Smooth muscle cell (in vitro differentiated cells): Measurements from ENCODE around the gene WDFY2. TPM values are rescaled to one million over a fixed set of nuclear protein-coding genes. Genes with fewer than 3 reads are reported as not detected.

Experiments used
- DNase-seq: peaks from one replicate; lab custom pipeline; 2025; ENCODE audit not compliant: unreplicated experiment; lab: John Stamatoyannopoulos, UW
- H2AFZ ChIP-seq: fragments of 200-600 bp; sonication (generic); 2 replicates; pipeline ENCODE4 v1.6.0; 2016; ENCODE audit warnings: antibody characterized with exemption, low read depth, mild to moderate bottlenecking
- H3F3A ChIP-seq: fragments of 200-600 bp; sonication (generic); 2 replicates; pipeline ENCODE4 v1.6.0; 2017; ENCODE audit warnings: antibody characterized with exemption, low read depth
- H3K27ac ChIP-seq: fragments of 200-600 bp; sonication (generic); 2 replicates; pipeline ENCODE4 v1.5.1; 2016; ENCODE audit warnings: low read depth, mild to moderate bottlenecking
- H3K27me3 ChIP-seq: fragments of 200-600 bp; sonication (generic); 2 replicates; pipeline ENCODE4 v1.6.1; 2016; ENCODE audit warnings: low read depth, mild to moderate bottlenecking
- H3K36me3 ChIP-seq: fragments of 200-600 bp; sonication (generic); 2 replicates; pipeline ENCODE4 v1.5.1; 2016; ENCODE audit warnings: low read depth
- H3K4me1 ChIP-seq: fragments of 200-600 bp; sonication (generic); 2 replicates; pipeline ENCODE4 v1.5.1; 2016; ENCODE audit warnings: low read depth
- H3K4me2 ChIP-seq: fragments of 200-600 bp; sonication (generic); 2 replicates; pipeline ENCODE4 v1.6.0; 2016; ENCODE audit warnings: mild to moderate bottlenecking
- H3K4me3 ChIP-seq: fragments of 200-600 bp; sonication (generic); 2 replicates; pipeline ENCODE4 v1.5.1; 2016; ENCODE audit warnings: mild to moderate bottlenecking
- H3K79me2 ChIP-seq: fragments of 200-600 bp; sonication (generic); 2 replicates; pipeline ENCODE4 v1.6.0; 2016; ENCODE audit warnings: low read depth, mild to moderate bottlenecking
- H3K9ac ChIP-seq: fragments of 200-600 bp; sonication (generic); 2 replicates; pipeline ENCODE4 v1.6.0; 2016; ENCODE audit warnings: low read depth
- H3K9me3 ChIP-seq: fragments of 200-600 bp; sonication (generic); replicated peaks from 2 replicates; pipeline ENCODE4 v1.5.1; 2016; ENCODE audit warnings: low read depth
- H4K20me1 ChIP-seq: fragments of 200-600 bp; sonication (generic); 2 replicates; pipeline ENCODE4 v1.6.0; 2016; ENCODE audit warnings: low read depth
- WGBS: methylation state at CpG from one replicate; pipeline ENCODE4 v1.1.7; 2016; ENCODE audit warnings: low lambda C conversion rate; 5-methylcytosine and 5-hydroxymethylcytosine counted together
- polyA plus RNA-seq: library from polyadenylated mRNA; unstranded; fragments of >200 nt; fragmentation: Nextera tagmentation; extraction: Ambion mirVana; gene quantifications from 2 replicates; pipeline ENCODE4 v1.2.1, GENCODE V29; 2016
- total RNA-seq: library from RNA; depleted of rRNA; stranded (reverse); fragments of >200 nt; gene quantifications from 2 replicates; pipeline ENCODE4 v1.2.3, GENCODE V29; 2014
- TF ChIP-seq, protein P1 (sequence below): fragments of 200-600 bp; sonication (generic); IDR thresholded peaks from 2 replicates; pipeline ENCODE4 v1.5.1; 2017; ENCODE audit warnings: borderline replicate concordance, mild to moderate bottlenecking, antibody characterized with exemption; ENCODE audit not compliant: insufficient read depth, poor library complexity, severe bottlenecking

The WDFY2 gene
- total and polyA plus RNA-seq, 2 experiments from 2014 or later: 6.6 to 13.7 TPM

DNA sequence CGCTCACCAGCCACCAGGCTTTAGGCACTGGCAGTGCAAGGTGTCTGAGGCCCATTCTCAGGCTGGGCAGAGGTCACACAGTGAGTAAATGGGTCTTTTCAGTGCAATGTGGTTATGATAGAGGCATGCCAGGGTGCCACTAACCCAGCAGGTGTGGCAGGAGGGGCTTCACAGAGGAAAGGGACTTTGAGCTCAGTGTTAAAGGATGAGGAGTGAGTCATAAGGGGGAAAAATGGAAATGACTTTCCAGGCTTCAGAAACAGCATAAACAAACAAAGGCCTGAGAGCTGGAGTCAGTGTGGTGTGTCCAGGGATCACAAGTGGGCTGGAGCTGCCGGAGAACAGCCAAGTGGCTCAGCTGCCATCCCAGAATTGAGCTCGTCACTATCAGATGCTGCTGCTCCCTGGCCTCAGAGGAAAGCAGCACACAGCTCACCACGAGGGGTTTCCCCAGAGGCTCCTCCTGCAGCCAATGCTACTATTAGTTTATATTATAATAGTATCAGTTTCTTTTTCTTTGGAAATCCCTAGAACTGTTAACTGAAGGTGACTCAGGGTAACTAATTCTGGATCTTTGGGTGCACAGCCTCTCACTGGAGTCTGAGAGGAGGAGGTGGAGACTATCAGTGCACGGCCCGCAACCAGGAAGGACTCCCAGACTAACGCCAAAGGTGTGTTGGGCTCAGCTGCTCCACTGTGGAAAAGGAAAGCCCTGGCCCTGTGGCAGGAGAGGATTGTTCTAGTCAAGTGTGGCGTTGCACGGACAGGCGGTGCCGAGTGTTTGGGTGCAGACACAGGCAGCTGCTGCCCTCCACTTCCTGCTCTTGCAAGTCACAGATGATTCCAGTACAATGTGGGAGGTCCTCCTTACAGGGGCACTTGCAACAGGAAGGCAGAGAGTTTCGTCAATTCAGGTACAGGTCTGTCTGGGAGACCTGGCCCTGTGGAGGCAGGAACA is 180.2 kb downstream of the WDFY2 start:
- WGBS: 54% methylated on average over 12 of the region's 12 CpGs
- Histone ChIP-seq H3K27ac (peak overlapping the region; percentile 72), H4K20me1 (no peaks in the 10 kb centered on the region), H3K4me2 (peak overlapping the region; percentile 73), H3K4me3 (no peak overlapping the region), H3F3A (peaks cover 14% of the 10 kb centered on the region), H3K36me3 (no peaks in the 10 kb centered on the region), H3K79me2 (no peaks in the 10 kb centered on the region), H3K9me3 (no peaks in the 10 kb centered on the region), H3K4me1 (peaks cover 4% of the 10 kb centered on the region), H3K27me3 (no peaks in the 10 kb centered on the region), H2AFZ (no peak overlapping the region), H3K9ac (peak overlapping the region; percentile 11)
- TF ChIP-seq, protein P1, sequence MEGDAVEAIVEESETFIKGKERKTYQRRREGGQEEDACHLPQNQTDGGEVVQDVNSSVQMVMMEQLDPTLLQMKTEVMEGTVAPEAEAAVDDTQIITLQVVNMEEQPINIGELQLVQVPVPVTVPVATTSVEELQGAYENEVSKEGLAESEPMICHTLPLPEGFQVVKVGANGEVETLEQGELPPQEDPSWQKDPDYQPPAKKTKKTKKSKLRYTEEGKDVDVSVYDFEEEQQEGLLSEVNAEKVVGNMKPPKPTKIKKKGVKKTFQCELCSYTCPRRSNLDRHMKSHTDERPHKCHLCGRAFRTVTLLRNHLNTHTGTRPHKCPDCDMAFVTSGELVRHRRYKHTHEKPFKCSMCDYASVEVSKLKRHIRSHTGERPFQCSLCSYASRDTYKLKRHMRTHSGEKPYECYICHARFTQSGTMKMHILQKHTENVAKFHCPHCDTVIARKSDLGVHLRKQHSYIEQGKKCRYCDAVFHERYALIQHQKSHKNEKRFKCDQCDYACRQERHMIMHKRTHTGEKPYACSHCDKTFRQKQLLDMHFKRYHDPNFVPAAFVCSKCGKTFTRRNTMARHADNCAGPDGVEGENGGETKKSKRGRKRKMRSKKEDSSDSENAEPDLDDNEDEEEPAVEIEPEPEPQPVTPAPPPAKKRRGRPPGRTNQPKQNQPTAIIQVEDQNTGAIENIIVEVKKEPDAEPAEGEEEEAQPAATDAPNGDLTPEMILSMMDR: no peak
- DNase-seq: peak; percentile 16

DNA sequence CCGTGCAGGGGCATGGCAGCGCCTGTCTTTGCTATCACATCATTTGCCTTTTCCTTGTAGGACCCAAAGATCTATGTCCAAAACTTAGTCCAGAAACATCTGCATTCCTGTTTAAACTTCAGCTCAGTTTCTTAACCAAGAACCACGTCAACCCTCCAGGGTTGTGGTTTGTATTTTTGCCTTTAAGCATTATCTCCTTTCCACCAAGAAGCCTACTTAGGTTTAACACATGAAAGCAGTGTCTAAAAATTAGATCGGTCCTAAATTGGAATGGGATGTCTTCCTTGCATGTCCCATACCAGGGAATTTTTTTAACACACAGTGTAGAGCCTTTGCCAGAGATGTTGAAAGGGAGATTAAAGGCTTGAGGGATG is 180.9 kb downstream of the WDFY2 start:
- DNase-seq: no peak
- Histone ChIP-seq H4K20me1 (no peaks in the 10 kb centered on the region), H3K27me3 (no peaks in the 10 kb centered on the region), H2AFZ (no peak overlapping the region), H3K9me3 (no peaks in the 10 kb centered on the region), H3K4me1 (peaks cover 4% of the 10 kb centered on the region), H3K27ac (peak overlapping the region; percentile 72), H3K36me3 (no peaks in the 10 kb centered on the region), H3K4me3 (no peak overlapping the region), H3F3A (peaks cover 14% of the 10 kb centered on the region), H3K4me2 (peak overlapping the region; percentile 73), H3K9ac (no peak overlapping the region), H3K79me2 (no peaks in the 10 kb centered on the region)
- TF ChIP-seq, protein P1: no peak
- 59% methylated on average over 4 of the region's 4 CpGs for WGBS

DNA sequence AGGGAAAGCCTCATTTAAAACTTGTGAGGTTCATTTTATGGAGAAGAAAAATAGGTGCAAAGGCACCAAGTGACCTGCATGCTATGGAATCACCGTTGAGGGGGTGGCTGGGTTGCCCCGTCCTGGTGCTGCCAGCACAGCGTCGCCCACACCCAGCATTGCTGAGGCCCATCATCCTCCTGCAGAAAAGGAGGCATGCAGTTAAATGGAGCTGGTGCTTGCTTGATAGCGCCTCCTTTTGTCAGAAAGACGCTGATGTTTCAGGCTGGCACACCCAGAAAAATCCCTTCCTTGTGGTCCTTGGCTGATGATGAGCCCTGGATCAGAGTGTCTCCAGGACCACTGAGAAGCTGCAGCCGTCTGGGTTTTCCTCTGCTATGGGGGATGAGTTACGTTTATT is 182.8 kb downstream of the WDFY2 start:
- 80% methylated on average over 8 of the region's 8 CpGs for WGBS
- H4K20me1 ChIP-seq: no peaks in the 10 kb centered on the region
- H3K4me3 ChIP-seq: no peak overlapping the region
- H3K4me1 ChIP-seq: peaks cover 4% of the 10 kb centered on the region
- no peak overlapping the region for H3K9ac ChIP-seq
- no peak overlapping the region for H2AFZ ChIP-seq
- no peak for DNase-seq
- no peak overlapping the region for H3K27ac ChIP-seq
- no peak overlapping the region for H3K4me2 ChIP-seq
- TF ChIP-seq, protein P1: no peak
- H3K27me3 ChIP-seq: no peaks in the 10 kb centered on the region
- no peaks in the 10 kb centered on the region for H3K36me3 ChIP-seq
- H3K79me2 ChIP-seq: no peaks in the 10 kb centered on the region
- peaks cover 14% of the 10 kb centered on the region for H3F3A ChIP-seq
- H3K9me3 ChIP-seq: no peaks in the 10 kb centered on the region
